ENCODE measurements around the gene TIMM23.
"Not testable (repeated sequence)": the region's sequence is repeated elsewhere in the genome, so short reads cannot be mapped to it uniquely, and the experiment has no call there.

The TIMM23 gene

GRCh38 chr10:45972106-45972812 lies at the start of gene TIMM23:
TSS of gene TIMM23 (plus strand) at chr10:45972489. CDS start at chr10:45972625, 136 bp downstream.
- DNase-seq (ENCODE audit: low read depth), result peak; percentile 86

GRCh38 chr10:45926790-45927189 lies 45.5 kb upstream of the TIMM23 start:
- DNase-seq (ENCODE audit: low read depth); H3K4me3 ChIP-seq (ENCODE audit: low read depth, low read length): not testable (repeated sequence)

More at GRCh38 chr10:45972106-45972812, at the start of gene TIMM23:
- peak within 1 kb of the TSS; percentile 72 for H3K4me3 ChIP-seq (ENCODE audit: low read depth, low read length)

DNA sequence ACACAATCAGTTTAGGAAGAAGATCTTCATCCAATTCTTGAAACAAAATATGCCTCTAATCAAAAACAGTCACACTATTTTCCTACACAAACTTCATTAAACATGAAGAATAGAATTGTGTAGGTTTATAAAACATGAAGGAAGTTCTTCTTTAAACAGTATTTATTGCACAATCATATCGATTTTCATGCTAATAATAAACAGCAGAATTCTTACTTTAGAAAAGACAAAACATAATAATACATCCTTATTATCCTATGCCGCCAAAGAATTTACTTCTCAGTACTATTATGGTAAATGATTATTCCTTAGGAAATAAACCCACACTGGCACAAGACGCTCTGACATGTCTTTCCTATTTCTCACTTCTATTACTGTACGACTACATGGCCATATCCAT lies 41.0 kb upstream of the TIMM23 start:
- DNase-seq (ENCODE audit: low read depth); H3K4me3 ChIP-seq (ENCODE audit: low read depth, low read length): not testable (repeated sequence)

GRCh38 chr10:45934788-45935187 lies 37.5 kb upstream of the TIMM23 start:
- H3K4me3 ChIP-seq (ENCODE audit: low read depth, low read length), result not testable (repeated sequence)
- peak; percentile 9 for DNase-seq (ENCODE audit: low read depth)

GRCh38 chr10:45939176-45939697 lies 33.1 kb upstream of the TIMM23 start:
- not testable (repeated sequence) for H3K4me3 ChIP-seq (ENCODE audit: low read depth, low read length); DNase-seq (ENCODE audit: low read depth)

GRCh38 chr10:45941196-45941595 lies 31.1 kb upstream of the TIMM23 start:
- not testable (repeated sequence) for H3K4me3 ChIP-seq (ENCODE audit: low read depth, low read length); DNase-seq (ENCODE audit: low read depth)

DNA sequence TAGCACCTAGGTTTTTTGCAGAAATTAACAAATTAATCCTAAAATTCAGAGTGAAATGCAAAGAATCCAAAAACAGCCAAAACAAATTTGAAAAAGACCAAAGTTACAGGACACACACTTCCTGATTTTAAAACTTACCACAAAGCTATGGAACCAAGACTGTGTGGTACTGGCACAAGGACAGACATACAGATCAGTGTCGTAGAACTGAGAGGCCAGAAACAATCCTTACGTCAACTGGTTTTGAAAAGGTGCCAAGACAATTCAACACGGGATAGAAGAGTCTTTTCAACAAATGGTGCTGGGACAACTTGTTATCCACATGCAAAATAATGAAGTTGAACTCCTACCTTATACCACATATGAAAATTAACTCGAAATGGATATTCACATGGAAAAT lies 26.8 kb upstream of the TIMM23 start:
- DNase-seq (ENCODE audit: low read depth); H3K4me3 ChIP-seq (ENCODE audit: low read depth, low read length): not testable (repeated sequence)

DNA sequence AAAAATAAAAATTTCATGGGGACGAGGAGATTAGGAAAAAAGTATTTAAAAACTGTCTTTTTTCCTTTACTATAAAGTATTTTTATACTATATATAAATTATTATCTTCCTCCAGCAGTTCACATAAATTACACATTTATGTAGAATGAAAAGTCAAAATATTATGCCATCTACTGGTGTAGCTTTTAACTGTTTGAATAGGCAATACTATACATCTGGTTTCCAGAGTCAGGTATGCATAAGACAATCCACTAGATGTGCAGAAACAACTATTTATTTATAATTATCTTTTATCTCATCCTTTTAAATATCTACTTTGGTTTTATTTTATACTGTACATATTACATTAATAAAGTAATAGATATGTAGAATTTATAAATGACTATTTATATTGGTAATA lies 24.9 kb upstream of the TIMM23 start:
- not testable (repeated sequence) for H3K4me3 ChIP-seq (ENCODE audit: low read depth, low read length); DNase-seq (ENCODE audit: low read depth)

GRCh38 chr10:45948801-45949200 lies 23.5 kb upstream of the TIMM23 start:
- H3K4me3 ChIP-seq (ENCODE audit: low read depth, low read length), result not testable (repeated sequence)
- peak; percentile 24 for DNase-seq (ENCODE audit: low read depth)

GRCh38 chr10:45954367-45954766 lies 17.9 kb upstream of the TIMM23 start:
- not testable (repeated sequence) for DNase-seq (ENCODE audit: low read depth); H3K4me3 ChIP-seq (ENCODE audit: low read depth, low read length)

DNA sequence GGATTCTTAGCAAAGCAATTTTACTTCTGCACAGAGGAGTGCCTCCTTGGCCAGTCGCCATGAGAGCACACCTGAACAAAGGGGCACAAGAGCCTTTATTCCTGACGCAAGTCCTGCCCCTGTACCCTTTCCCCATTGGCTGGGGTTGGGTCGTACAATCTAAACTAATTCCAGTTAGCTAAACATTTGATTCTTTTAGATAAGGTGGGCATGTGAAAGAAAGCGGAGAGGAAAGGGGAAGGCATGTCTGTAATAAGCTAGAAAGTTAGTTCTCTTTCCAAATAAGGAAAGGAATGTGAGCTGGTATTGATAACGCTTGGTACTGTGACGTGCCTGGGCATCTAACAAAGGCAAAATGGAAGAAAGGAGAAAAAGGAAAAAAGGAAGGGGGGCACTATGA lies 15.7 kb upstream of the TIMM23 start:
- not testable (repeated sequence) for H3K4me3 ChIP-seq (ENCODE audit: low read depth, low read length); DNase-seq (ENCODE audit: low read depth)

DNA sequence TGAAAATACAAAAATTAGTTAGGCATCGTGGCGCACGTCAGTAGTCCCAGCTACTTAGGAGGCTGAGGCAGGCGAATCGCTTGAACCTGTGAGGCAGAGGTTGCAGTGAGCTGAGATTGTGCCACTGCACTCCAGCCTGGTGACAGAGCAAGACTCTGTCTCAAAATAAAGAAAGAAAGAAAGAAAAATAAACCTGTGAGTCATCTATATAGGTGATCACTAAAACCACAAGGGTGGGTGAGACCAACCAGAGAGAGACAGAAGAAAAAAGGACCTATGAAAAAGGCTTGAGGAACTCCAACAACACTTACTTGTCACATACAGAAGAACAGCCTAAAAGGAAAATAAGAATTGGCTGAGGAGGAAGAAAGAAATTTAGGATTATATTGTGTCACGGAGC lies 14.4 kb upstream of the TIMM23 start:
- not testable (repeated sequence) for H3K4me3 ChIP-seq (ENCODE audit: low read depth, low read length); DNase-seq (ENCODE audit: low read depth)

DNA sequence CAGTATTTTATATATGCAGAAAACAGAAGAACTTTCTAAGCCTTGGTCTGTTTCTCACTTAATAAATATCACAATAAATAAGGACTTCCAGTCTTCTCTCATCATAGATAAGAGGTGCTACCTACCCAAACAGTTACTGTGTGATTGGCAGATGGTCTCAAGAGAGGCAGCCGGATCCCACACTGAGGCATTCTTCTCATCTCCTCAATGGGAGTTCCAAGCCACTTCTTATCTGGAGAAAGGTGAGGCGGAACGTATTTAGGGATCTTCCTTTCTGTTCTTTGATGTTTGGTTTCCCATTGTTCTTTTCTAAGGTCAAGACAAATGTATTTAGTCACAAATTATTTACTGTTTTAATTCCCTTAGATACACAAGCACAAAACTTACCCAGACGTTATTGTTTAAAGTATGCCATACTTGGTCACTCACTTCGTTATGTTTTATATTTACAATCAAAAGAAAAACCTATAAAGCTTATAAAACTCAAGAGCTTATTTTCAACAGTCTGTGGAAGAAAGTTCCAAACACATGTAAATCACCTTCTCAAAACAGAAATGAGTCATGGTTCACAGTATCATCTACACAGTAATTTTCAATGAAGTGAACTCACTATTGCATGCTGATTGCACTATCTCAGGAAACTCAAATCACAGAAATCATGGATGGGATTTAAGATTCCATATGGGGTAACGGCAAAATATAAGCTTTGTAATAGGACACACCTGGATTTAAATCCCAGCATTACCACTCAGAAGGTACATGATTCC lies 9.4 kb upstream of the TIMM23 start:
- DNase-seq (ENCODE audit: low read depth); H3K4me3 ChIP-seq (ENCODE audit: low read depth, low read length): not testable (repeated sequence)

DNA sequence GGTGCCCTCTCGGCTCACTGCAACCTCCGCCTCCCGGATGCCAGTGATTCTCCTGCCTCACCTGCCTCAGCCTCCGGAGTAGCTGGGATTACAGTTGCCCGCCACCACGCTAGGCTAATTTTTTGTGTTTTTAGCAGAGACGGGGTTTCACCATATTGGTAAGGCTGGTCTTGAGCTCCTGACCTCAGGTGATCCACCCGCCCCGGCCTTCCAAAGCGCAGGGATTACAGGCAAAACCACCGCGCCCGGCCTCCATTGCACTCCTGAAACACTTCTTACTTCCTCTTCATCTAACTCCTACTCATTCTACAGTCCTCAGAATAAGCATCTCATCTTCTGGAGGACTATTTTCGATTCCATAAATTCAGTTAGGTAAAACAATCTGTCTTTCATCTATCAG lies 1.3 kb upstream of the TIMM23 start:
- H3K4me3 ChIP-seq (ENCODE audit: low read depth, low read length); DNase-seq (ENCODE audit: low read depth): not testable (repeated sequence)

- H3K4me3 ChIP-seq (ENCODE audit: low read depth, low read length), result peak overlapping the region; percentile 72
- DNase-seq (ENCODE audit: low read depth), result peak; percentile 5
These were observed 565 bp upstream of the TIMM23 start for GRCh38 chr10:45971742-45972105.

DNA sequence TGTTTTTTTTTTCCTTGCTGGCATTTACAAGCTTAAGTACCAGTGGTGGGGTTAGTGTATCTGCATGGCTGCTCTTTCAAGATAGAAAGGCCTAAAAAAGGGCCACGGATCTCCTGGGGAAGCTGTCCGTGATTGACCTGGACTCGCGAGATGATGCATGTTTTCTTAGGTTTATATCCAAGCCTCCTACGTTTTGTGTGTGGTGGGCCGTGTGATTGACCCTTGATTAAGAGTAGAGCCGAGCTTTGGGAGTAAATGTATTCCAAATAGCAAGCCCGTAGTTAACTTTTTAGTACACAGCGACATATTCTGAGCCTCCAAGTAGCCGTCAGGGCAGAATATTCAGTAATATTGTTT lies 502 bp downstream of the TIMM23 start:
- DNase-seq (ENCODE audit: low read depth), result peak; percentile 42
- H3K4me3 ChIP-seq (ENCODE audit: low read depth, low read length), result peak overlapping the region; percentile 72

- not testable (repeated sequence) for H3K4me3 ChIP-seq (ENCODE audit: low read depth, low read length); DNase-seq (ENCODE audit: low read depth)
These were observed 1.8 kb downstream of the TIMM23 start for GRCh38 chr10:45974041-45974440.

DNA sequence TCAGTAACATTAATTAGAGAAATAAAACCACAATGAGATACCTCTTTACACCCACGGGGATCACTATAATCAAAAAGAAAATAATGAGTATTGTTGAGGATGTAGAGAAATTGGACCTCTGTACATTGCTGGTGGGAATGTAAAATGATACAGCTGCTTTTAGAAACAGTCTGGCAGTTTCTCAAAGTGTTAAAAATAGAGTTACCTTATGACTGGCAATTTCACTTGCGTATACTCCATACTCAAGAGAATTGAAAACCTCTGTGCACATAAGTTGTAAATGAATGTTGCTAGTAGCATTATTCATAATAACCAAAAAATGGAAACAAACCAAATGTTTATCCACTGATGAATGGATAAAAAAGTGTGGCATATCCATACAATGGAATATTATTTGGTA lies 6.3 kb downstream of the TIMM23 start:
- not testable (repeated sequence) for DNase-seq (ENCODE audit: low read depth); H3K4me3 ChIP-seq (ENCODE audit: low read depth, low read length)

DNA sequence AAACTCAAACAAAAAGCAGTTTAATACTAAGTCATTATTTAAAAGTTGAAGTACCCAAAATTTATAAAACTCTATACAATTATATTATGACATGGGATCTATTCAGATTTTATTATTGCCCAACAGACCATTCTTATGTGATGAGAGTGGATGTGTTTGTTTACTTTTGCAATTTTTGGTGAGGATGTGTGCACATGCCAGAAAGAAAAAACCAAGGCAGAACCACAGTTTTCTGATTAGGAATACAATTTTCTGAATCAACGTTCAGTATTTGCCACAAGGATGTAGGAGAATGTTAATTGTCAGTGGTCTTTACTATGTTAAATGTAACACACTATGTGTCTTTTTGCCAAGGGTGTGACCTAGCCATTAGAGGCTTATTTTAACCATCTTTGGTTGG lies 9.1 kb downstream of the TIMM23 start:
- DNase-seq (ENCODE audit: low read depth); H3K4me3 ChIP-seq (ENCODE audit: low read depth, low read length): not testable (repeated sequence)

All from choroid plexus epithelial cell (primary cell).